ENCODE results near the gene LDLRAD4. TPM values are rescaled to one million over a fixed set of nuclear protein-coding genes. Genes with fewer than 3 reads are reported as not detected.

Gene LDLRAD4
- total RNA-seq, 1 experiment from 2014 or later, result 3.6 TPM

GRCh38 chr18:13289481-13290205 lies 71.1 kb downstream of the LDLRAD4 start:
- H3K4me1 ChIP-seq (ENCODE audit: insufficient read depth, low read length, poor library complexity, severe bottlenecking), result no peaks in the 10 kb centered on the region
- no peaks in the 10 kb centered on the region for H3K9me3 ChIP-seq (ENCODE audit: low read depth, low read length, poor library complexity, severe bottlenecking)
- TF ChIP-seq EZH2 (IDR thresholded peaks at IDR 0.05; ENCODE audit: borderline replicate concordance, low read depth, low read length, poor library complexity, severe bottlenecking) (no peak), CTCF (conservative IDR thresholded peaks at IDR 0.05; ENCODE audit: low read depth, low read length) (no peak)
- no peaks in the 10 kb centered on the region for H3K36me3 ChIP-seq (ENCODE audit: insufficient read depth, low read length, poor library complexity, severe bottlenecking)
- POLR2A ChIA-PET (ENCODE audit: low non-redundant PET), result no interaction called here
- H3K4me3 ChIP-seq (ENCODE audit: low read depth, low read length, poor library complexity, severe bottlenecking), result no peak overlapping the region
- intact Hi-C loops (cut with micrococcal nuclease; ENCODE audit: unreplicated experiment), result no loop called here
- no peak for DNase-seq (ENCODE audit: low spot score)
- BruUV-seq (replicated peaks), result no TSS peak
- CTCF ChIA-PET, result no interaction called here
- H3K27ac ChIP-seq (ENCODE audit: low read depth, low read length, poor library complexity, severe bottlenecking), result no peak overlapping the region
- no peaks in the 10 kb centered on the region for H3K27me3 ChIP-seq (replicated peaks; ENCODE audit: insufficient read depth, low read depth, low read length, poor library complexity)

GRCh38 chr18:13290856-13291271 lies 72.3 kb downstream of the LDLRAD4 start:
- POLR2A ChIA-PET (ENCODE audit: low non-redundant PET), result no interaction called here
- Histone ChIP-seq H3K27ac (ENCODE audit: low read depth, low read length, poor library complexity, severe bottlenecking) (no peak overlapping the region), H3K4me1 (ENCODE audit: insufficient read depth, low read length, poor library complexity, severe bottlenecking) (no peaks in the 10 kb centered on the region), H3K4me3 (ENCODE audit: low read depth, low read length, poor library complexity, severe bottlenecking) (no peak overlapping the region), H3K9me3 (ENCODE audit: low read depth, low read length, poor library complexity, severe bottlenecking) (no peaks in the 10 kb centered on the region), H3K36me3 (ENCODE audit: insufficient read depth, low read length, poor library complexity, severe bottlenecking) (no peaks in the 10 kb centered on the region), H3K27me3 (replicated peaks; ENCODE audit: insufficient read depth, low read depth, low read length, poor library complexity) (no peaks in the 10 kb centered on the region)
- no TSS peak for BruUV-seq (replicated peaks)
- TF ChIP-seq CTCF (conservative IDR thresholded peaks at IDR 0.05; ENCODE audit: low read depth, low read length) (no peak), EZH2 (IDR thresholded peaks at IDR 0.05; ENCODE audit: borderline replicate concordance, low read depth, low read length, poor library complexity, severe bottlenecking) (no peak)
- DNase-seq (ENCODE audit: low spot score), result no peak
- intact Hi-C loops (cut with micrococcal nuclease; ENCODE audit: unreplicated experiment), result no loop called here
- CTCF ChIA-PET, result no interaction called here

- POLR2A ChIA-PET (ENCODE audit: low non-redundant PET), result no interaction called here
- TF ChIP-seq CTCF (conservative IDR thresholded peaks at IDR 0.05; ENCODE audit: low read depth, low read length) (no peak), EZH2 (IDR thresholded peaks at IDR 0.05; ENCODE audit: borderline replicate concordance, low read depth, low read length, poor library complexity, severe bottlenecking) (no peak)
- no peak overlapping the region for H3K4me3 ChIP-seq (ENCODE audit: low read depth, low read length, poor library complexity, severe bottlenecking)
- no peaks in the 10 kb centered on the region for H3K4me1 ChIP-seq (ENCODE audit: insufficient read depth, low read length, poor library complexity, severe bottlenecking)
- BruUV-seq (replicated peaks), result no TSS peak
- intact Hi-C loops (cut with micrococcal nuclease; ENCODE audit: unreplicated experiment), result no loop called here
- no peaks in the 10 kb centered on the region for H3K9me3 ChIP-seq (ENCODE audit: low read depth, low read length, poor library complexity, severe bottlenecking)
- no peaks in the 10 kb centered on the region for H3K27me3 ChIP-seq (replicated peaks; ENCODE audit: insufficient read depth, low read depth, low read length, poor library complexity)
- no peak for DNase-seq (ENCODE audit: low spot score)
- H3K36me3 ChIP-seq (ENCODE audit: insufficient read depth, low read length, poor library complexity, severe bottlenecking), result no peaks in the 10 kb centered on the region
- CTCF ChIA-PET, result no interaction called here
- no peak overlapping the region for H3K27ac ChIP-seq (ENCODE audit: low read depth, low read length, poor library complexity, severe bottlenecking)
Measured at GRCh38 chr18:13291299-13291698, 72.7 kb downstream of the LDLRAD4 start.

All from A673 (cell line).